PC-9 (cell line): ENCODE data around the gene MBNL2.

Source experiments
- EZH2 ChIP-seq: fragments of 200-600 bp; sonication (generic); IDR thresholded peaks from 2 replicates; pipeline ENCODE4 v1.8.0; 2017; ENCODE audit warnings: antibody characterized with exemption, low read depth
- TF ChIP-seq, protein P1 (sequence below): fragments of 200-600 bp; sonication (generic); conservative IDR thresholded peaks from 2 replicates; pipeline ENCODE4 v1.6.1; 2017; ENCODE audit warnings: mixed run types, antibody characterized with exemption, mild to moderate bottlenecking, moderate library complexity

DNA sequence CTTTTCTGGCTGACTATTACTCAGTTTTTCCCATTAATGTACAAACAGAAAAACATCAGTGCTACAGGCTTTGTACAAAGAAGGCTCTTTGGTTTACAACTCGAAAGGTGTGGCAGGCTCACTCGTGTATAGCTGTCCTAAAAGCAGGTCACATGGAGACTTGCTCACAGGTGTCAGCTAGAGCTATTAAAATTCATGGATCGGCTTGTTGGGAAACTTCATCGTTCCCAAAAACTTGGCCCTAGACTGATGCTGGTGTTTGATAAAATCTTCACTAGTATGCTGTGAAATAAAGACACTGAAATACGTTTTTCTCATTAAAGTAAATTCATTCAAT lies 64.9 kb downstream of the MBNL2 start:
- TF ChIP-seq, protein P1, sequence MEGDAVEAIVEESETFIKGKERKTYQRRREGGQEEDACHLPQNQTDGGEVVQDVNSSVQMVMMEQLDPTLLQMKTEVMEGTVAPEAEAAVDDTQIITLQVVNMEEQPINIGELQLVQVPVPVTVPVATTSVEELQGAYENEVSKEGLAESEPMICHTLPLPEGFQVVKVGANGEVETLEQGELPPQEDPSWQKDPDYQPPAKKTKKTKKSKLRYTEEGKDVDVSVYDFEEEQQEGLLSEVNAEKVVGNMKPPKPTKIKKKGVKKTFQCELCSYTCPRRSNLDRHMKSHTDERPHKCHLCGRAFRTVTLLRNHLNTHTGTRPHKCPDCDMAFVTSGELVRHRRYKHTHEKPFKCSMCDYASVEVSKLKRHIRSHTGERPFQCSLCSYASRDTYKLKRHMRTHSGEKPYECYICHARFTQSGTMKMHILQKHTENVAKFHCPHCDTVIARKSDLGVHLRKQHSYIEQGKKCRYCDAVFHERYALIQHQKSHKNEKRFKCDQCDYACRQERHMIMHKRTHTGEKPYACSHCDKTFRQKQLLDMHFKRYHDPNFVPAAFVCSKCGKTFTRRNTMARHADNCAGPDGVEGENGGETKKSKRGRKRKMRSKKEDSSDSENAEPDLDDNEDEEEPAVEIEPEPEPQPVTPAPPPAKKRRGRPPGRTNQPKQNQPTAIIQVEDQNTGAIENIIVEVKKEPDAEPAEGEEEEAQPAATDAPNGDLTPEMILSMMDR: no peak
- no peak for TF ChIP-seq EZH2
